Measurements from ENCODE around the gene ZFC3H1. TPM values are rescaled to one million over a fixed set of nuclear protein-coding genes. Genes with fewer than 3 reads are reported as not detected.

ZFC3H1 gene
- total and polyA plus RNA-seq, 2 donors (not counting 3 experiments of a cell fraction or from before 2014, with no cell fraction given), result 23.6 to 60.4 TPM

- dilution Hi-C loops (cut with MboI; ENCODE audit: extremely low pct_ligation_motif_present, low sequenced_read_pairs), result no loop called here
- peak overlapping the region; percentile 64 for H2AFZ ChIP-seq (ENCODE audit: low read depth, low read length)
Observed at GRCh38 chr12:71662849-71663560, 643 bp downstream of the ZFC3H1 start.

More at GRCh38 chr12:71662849-71663560, 643 bp downstream of the ZFC3H1 start:
- Histone ChIP-seq H3K36me3 (ENCODE audit: control insufficient read depth in 2 of 2, extremely low read depth in 1 of 2, insufficient read depth in 2 of 2, low read length in 2 of 2) (peaks cover 1 to 10% of the 10 kb centered on the region in 2 experiments), H3K9me1 (replicated peaks; ENCODE audit: control insufficient read depth, extremely low read depth, insufficient read depth, low read length) (no peaks in the 10 kb centered on the region), H4K20me1 (replicated peaks; ENCODE audit: control insufficient read depth, extremely low read depth, insufficient read depth, low read length) (no peaks in the 10 kb centered on the region), H3K4me1 (ENCODE audit: control insufficient read depth, extremely low read depth, insufficient read depth, low read length) (peaks cover 17% of the 10 kb centered on the region), H3K4me3 (replicated peaks in 1 of 3; ENCODE audit: insufficient read depth in 1 of 3, low read depth in 1 of 3, low read length in 3 of 3) (peak overlapping the region; percentile 81 to 98 (median 92)), H3K79me2 (ENCODE audit: control insufficient read depth, insufficient read depth, low read length) (peaks cover 61% of the 10 kb centered on the region), H3K27ac (ENCODE audit: insufficient read depth, low read depth, low read length) (peak overlapping the region; percentile 56), H3K27me3 (ENCODE audit: control insufficient read depth in 2 of 2, insufficient read depth in 2 of 2, low read length in 2 of 2) (no peaks in the 10 kb centered on the region), H3K4me2 (ENCODE audit: insufficient read depth, low read length) (peak overlapping the region; percentile 98), H3K9me3 (replicated peaks; ENCODE audit: control insufficient read depth, insufficient read depth, low read length) (no peaks in the 10 kb centered on the region), H3K9ac (replicated peaks; ENCODE audit: extremely low read depth, insufficient read depth, low read length) (peak overlapping the region; percentile 75)
- BruUV-seq (replicated peaks), result no TSS peak
- DNase-seq (ENCODE audit: low read depth, low spot score) (peak; percentile 67), FAIRE-seq (no peak)
- TF ChIP-seq POLR2A (IDR thresholded peaks at IDR 0.05; ENCODE audit: low read depth, low read length), result no peak
- no peak for TF ChIP-seq MAX (IDR thresholded peaks at IDR 0.05; ENCODE audit: insufficient read depth, insufficient read length)
- no peak for TF ChIP-seq GATA2 (IDR thresholded peaks at IDR 0.05; ENCODE audit: insufficient read depth, insufficient read length, low read depth, low read length)
- TF ChIP-seq JUN (IDR thresholded peaks at IDR 0.05; ENCODE audit: borderline replicate concordance, insufficient read depth, insufficient read length, low read depth), result no peak
- TF ChIP-seq EZH2 (IDR thresholded peaks at IDR 0.05; ENCODE audit: borderline replicate concordance, low read depth, low read length, severe bottlenecking), result no peak
- TF ChIP-seq MYC (IDR thresholded peaks at IDR 0.05; ENCODE audit: low read depth, low read length), result no peak
- no peak for TF ChIP-seq CTCF (IDR thresholded peaks at IDR 0.05; ENCODE audit: extremely low read depth in 1 of 2, insufficient read depth in 1 of 2, low read depth in 1 of 2, low read length in 2 of 2)
- no peak for TF ChIP-seq POLR2AphosphoS5 (IDR thresholded peaks at IDR 0.05; ENCODE audit: insufficient read depth, low read depth, low read length)
- no peak for TF ChIP-seq FOS (IDR thresholded peaks at IDR 0.05; ENCODE audit: borderline replicate concordance, insufficient read depth, low read length)
- CTCF ChIA-PET, result interaction anchor here (0.8 to 4.3 kb wide), 10 partner anchors 12 to 92 kb away, joined by 3 to 36 read pairs (median 4); partner anchors contain the start of genes RAB21 and TMEM19
- intact Hi-C loops (cut with micrococcal nuclease), result loop anchor here (1.0 to 2.0 kb wide), 4 partner anchors 23 to 91 kb away; partner anchors contain the start of genes RAB21 and TMEM19
- POLR2A ChIA-PET, result interaction anchor here (1.2 to 2.4 kb wide), 4 partner anchors 17 to 91 kb away, joined by 3 to 18 read pairs (median 4); partner anchors contain the start of genes RAB21 and TMEM19
